Panc1 (cell line): ENCODE data around the gene AMMECR1L.

ENCODE experiments used
- CTCF ChIP-seq: fragments of 450-650 bp; IDR thresholded peaks from 2 replicates; pipeline ENCODE4 v1.5.1; 2017; ENCODE audit warnings: mild to moderate bottlenecking
- POLR2AphosphoS5 ChIP-seq: IDR thresholded peaks from 2 replicates; pipeline ENCODE4 v1.6.1; 2012; ENCODE audit warnings: mild to moderate bottlenecking, low read depth, low read length, moderate library complexity

GRCh38 chr2:127893033-127893432, 7.3 kb upstream of the AMMECR1L start:
- TF ChIP-seq CTCF (no peak), POLR2AphosphoS5 (no peak)
